ENCODE data around the gene MYO1E. TPM values are rescaled to one million over a fixed set of nuclear protein-coding genes. Genes with fewer than 3 reads are reported as not detected.

MYO1E gene
- total RNA-seq, 4 donors from 2014 or later = 49.7 to 76.1 (median 65.6) TPM

DNA sequence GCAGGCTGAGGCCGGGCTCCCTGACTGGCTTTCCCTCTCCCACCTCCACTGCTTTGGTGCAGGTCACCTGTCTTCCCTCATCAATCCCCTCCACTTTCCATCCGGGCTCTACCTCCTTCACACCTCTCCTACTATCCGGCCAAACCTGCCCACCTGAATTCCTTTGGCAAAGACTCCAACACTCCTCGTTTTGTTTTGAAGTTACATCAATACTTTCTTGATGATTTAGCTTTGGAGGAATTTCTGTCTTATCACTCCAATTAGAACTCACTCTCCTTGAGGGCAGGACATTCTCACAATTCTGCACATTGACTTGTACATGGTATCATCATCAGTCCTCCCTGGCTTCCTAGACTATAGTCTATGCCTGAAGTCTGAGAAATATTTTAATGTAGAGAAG, 145.7 kb downstream of the MYO1E start:
- no peaks in the 10 kb centered on the region for H3K27me3 ChIP-seq

DNA sequence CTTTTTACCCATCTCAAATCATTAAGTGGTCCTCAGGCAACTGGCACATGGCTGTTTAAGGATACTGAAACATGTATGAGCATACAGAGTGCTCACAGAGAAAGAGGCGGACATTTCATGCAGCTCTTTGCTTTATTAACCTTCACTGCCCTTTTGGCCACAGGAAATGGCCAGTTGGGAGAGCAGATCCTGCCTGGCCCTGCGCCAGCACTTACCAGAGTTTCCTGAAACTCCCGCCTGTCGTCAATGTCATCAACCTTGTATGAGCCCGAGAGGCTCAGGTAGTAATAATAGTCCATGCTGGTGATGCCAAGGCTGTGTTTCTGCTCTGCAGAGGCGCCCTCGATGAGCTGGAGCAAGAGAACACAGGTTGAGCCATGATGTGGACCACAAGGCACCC, 148.2 kb downstream of the MYO1E start:
- 75 to 86% methylated on average over 5 to 6 of the region's 7 CpGs for WGBS, 2 donors (ENCODE audit: low coverage in 1 of 2)

More for the DNA sequence above, 145.7 kb downstream of the MYO1E start:
- TF ChIP-seq POLR2A (IDR thresholded peaks at IDR 0.05) = no peak
- no peak for TF ChIP-seq EP300 (IDR thresholded peaks at IDR 0.05)
- TF ChIP-seq, protein P1, sequence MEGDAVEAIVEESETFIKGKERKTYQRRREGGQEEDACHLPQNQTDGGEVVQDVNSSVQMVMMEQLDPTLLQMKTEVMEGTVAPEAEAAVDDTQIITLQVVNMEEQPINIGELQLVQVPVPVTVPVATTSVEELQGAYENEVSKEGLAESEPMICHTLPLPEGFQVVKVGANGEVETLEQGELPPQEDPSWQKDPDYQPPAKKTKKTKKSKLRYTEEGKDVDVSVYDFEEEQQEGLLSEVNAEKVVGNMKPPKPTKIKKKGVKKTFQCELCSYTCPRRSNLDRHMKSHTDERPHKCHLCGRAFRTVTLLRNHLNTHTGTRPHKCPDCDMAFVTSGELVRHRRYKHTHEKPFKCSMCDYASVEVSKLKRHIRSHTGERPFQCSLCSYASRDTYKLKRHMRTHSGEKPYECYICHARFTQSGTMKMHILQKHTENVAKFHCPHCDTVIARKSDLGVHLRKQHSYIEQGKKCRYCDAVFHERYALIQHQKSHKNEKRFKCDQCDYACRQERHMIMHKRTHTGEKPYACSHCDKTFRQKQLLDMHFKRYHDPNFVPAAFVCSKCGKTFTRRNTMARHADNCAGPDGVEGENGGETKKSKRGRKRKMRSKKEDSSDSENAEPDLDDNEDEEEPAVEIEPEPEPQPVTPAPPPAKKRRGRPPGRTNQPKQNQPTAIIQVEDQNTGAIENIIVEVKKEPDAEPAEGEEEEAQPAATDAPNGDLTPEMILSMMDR (IDR thresholded peaks at IDR 0.05) = no peak
- TF ChIP-seq POLR2AphosphoS5 (IDR thresholded peaks at IDR 0.05) = no peak
- Histone ChIP-seq H3K27ac (no peak overlapping the region), H3K9me3 (no peaks in the 10 kb centered on the region), H3K4me3 (no peak overlapping the region), H3K4me1 (peaks cover 0 to 2% (median 0%) of the 10 kb centered on the region in 3 donors), H3K36me3 (peaks cover 0 to 43% of the 10 kb centered on the region in 2 donors)
- 88 to 90% methylated on average over 2 to 4 of the region's 4 CpGs for WGBS, 2 donors (ENCODE audit: low coverage in 1 of 2)
- no peak for ATAC-seq

DNA sequence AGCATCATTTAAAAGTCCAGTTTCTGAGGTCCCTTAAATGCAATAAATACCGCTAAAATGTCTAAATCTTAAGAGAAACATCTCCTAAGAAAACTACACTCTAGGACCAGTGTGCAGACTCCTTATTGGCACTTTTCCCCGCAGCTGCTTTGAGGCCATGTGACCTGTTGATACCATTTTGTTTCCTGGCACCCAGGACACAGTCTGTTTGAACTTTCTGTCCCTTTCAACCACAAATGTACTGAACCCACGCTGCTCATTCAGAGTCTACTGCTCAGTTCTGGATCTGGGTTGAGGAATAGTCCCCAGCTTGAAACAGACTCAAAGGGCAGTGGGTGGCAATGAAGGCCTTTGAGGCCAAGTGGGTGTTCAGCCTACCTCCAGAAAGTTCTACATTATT, 148.9 kb downstream of the MYO1E start:
- TF ChIP-seq, protein P1 (IDR thresholded peaks at IDR 0.05) = no peak
- no peak for TF ChIP-seq POLR2AphosphoS5 (IDR thresholded peaks at IDR 0.05)
- TF ChIP-seq POLR2A (IDR thresholded peaks at IDR 0.05) = no peak
- TF ChIP-seq EP300 (IDR thresholded peaks at IDR 0.05) = no peak
- Histone ChIP-seq H3K4me3 (no peak overlapping the region), H3K27me3 (no peaks in the 10 kb centered on the region), H3K36me3 (peaks cover 0 to 56% of the 10 kb centered on the region in 2 donors), H3K4me1 (no peaks in the 10 kb centered on the region), H3K9me3 (no peaks in the 10 kb centered on the region), H3K27ac (no peak overlapping the region)
- ATAC-seq = no peak
- 90 to 100% methylated on average over 2 to 3 of the region's 3 CpGs for WGBS, 2 donors (ENCODE audit: low coverage in 1 of 2)

More for the DNA sequence above, 148.2 kb downstream of the MYO1E start:
- H3K27me3 ChIP-seq = no peaks in the 10 kb centered on the region
- TF ChIP-seq EP300 (IDR thresholded peaks at IDR 0.05) = no peak
- no peak for TF ChIP-seq POLR2AphosphoS5 (IDR thresholded peaks at IDR 0.05)
- TF ChIP-seq POLR2A (IDR thresholded peaks at IDR 0.05) = no peak
- TF ChIP-seq, protein P1 (IDR thresholded peaks at IDR 0.05) = no peak
- H3K4me1 ChIP-seq = no peaks in the 10 kb centered on the region
- no peaks in the 10 kb centered on the region for H3K9me3 ChIP-seq
- H3K4me3 ChIP-seq = no peak overlapping the region
- ATAC-seq = no peak
- H3K27ac ChIP-seq = no peak overlapping the region
- peaks cover 0 to 50% of the 10 kb centered on the region in 2 donors for H3K36me3 ChIP-seq

DNA sequence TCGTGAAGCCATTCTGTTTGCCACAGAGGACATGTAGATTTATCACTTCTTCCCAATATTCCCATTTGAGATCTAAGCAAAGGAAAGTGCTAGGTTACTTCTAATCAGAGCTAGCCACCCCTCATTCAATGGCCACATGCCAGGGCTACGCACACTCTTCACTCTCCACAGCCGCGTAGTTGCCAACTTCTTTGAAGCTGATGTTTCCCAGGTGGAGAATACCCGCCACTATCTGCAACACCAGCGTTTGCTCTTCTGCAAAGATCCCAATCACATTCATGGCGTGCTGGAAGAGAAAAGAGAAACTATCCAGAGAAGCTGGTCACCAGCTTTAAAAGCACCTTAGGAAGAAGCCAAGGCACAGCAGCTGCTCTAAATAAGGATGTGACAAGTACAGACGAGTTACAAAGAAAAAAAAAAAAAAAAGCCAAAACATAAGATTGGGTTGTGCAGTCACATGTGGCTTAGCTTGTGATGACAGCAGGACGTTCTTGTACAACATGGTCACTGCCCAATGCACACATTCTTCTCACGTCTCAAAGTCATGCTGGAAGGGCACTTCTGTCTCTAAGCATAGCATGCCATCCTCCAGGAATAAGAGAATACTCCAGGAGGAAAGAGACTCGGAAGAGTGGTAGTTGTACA, 149.6 kb downstream of the MYO1E start:
- Histone ChIP-seq H3K36me3 (peaks cover 0 to 63% of the 10 kb centered on the region in 2 donors), H3K4me1 (no peaks in the 10 kb centered on the region), H3K4me3 (no peak overlapping the region), H3K9me3 (no peaks in the 10 kb centered on the region), H3K27me3 (no peaks in the 10 kb centered on the region), H3K27ac (no peak overlapping the region)
- TF ChIP-seq, protein P1 (IDR thresholded peaks at IDR 0.05) = no peak
- TF ChIP-seq EP300 (IDR thresholded peaks at IDR 0.05) (no peak), POLR2A (IDR thresholded peaks at IDR 0.05) (no peak), POLR2AphosphoS5 (IDR thresholded peaks at IDR 0.05) (no peak)
- no peak for ATAC-seq
- 75 to 83% methylated on average over 8 to 10 of the region's 11 CpGs for WGBS, 2 donors (ENCODE audit: low coverage in 1 of 2)

Data from gastroesophageal sphincter (tissue), 4 donors.